Mammary epithelial cell (primary cell): ENCODE measurements around the gene GNAT2.

Source experiments
- EZH2 ChIP-seq: IDR thresholded peaks from 2 replicates; pipeline ENCODE4 v1.6.1; 2012; ENCODE audit warnings: low read length, inconsistent platforms, borderline replicate concordance
- TF ChIP-seq, protein P1 (sequence below), 2 donors: IDR thresholded peaks in 1 of 2; conservative IDR thresholded peaks in 1 of 2; 2 replicates each; pipeline ENCODE4 v1.5.1; 2011 to 2012; ENCODE audit warnings: inconsistent platforms in 2 of 2, low read length in 2 of 2, mild to moderate bottlenecking in 2 of 2, control low read depth in 1 of 2, low read depth in 1 of 2; ENCODE audit not compliant: insufficient read depth in 1 of 2; ENCODE audit errors: extremely low read depth in 1 of 2

DNA sequence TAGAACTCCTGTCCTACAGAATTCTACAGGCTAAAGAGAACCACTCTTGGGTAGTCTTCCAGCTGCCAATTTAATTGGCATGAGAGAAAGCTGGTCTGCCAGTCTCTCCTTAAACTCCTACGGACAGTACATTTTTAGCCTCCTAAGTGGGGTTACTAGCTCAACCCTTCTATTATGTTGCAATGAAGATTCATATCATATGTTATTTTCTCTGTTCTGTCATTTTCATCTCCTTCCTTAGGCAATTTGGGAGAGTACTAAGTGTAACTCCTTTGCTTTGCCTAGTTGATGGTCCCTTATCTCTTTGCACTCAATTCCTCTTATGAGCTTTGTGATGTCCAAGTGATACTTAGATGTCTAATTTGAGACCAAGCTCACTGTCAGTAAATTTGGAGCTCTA is 14.0 kb downstream of the GNAT2 start:
- TF ChIP-seq, protein P1, sequence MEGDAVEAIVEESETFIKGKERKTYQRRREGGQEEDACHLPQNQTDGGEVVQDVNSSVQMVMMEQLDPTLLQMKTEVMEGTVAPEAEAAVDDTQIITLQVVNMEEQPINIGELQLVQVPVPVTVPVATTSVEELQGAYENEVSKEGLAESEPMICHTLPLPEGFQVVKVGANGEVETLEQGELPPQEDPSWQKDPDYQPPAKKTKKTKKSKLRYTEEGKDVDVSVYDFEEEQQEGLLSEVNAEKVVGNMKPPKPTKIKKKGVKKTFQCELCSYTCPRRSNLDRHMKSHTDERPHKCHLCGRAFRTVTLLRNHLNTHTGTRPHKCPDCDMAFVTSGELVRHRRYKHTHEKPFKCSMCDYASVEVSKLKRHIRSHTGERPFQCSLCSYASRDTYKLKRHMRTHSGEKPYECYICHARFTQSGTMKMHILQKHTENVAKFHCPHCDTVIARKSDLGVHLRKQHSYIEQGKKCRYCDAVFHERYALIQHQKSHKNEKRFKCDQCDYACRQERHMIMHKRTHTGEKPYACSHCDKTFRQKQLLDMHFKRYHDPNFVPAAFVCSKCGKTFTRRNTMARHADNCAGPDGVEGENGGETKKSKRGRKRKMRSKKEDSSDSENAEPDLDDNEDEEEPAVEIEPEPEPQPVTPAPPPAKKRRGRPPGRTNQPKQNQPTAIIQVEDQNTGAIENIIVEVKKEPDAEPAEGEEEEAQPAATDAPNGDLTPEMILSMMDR (conservative IDR thresholded peaks at IDR 0.05 in 1 of 2, IDR thresholded peaks at IDR 0.05 in 1 of 2; ENCODE audit: extremely low read depth in 1 of 2, insufficient read depth in 1 of 2, low read depth in 1 of 2, low read length in 2 of 2) = no peak
- no peak for TF ChIP-seq EZH2
